ENCODE data around the gene NBEA. TPM values are rescaled to one million over a fixed set of nuclear protein-coding genes. Genes with fewer than 3 reads are reported as not detected.

The NBEA gene
- total RNA-seq, 1 experiment from 2014 or later, result 3.3 TPM

DNA sequence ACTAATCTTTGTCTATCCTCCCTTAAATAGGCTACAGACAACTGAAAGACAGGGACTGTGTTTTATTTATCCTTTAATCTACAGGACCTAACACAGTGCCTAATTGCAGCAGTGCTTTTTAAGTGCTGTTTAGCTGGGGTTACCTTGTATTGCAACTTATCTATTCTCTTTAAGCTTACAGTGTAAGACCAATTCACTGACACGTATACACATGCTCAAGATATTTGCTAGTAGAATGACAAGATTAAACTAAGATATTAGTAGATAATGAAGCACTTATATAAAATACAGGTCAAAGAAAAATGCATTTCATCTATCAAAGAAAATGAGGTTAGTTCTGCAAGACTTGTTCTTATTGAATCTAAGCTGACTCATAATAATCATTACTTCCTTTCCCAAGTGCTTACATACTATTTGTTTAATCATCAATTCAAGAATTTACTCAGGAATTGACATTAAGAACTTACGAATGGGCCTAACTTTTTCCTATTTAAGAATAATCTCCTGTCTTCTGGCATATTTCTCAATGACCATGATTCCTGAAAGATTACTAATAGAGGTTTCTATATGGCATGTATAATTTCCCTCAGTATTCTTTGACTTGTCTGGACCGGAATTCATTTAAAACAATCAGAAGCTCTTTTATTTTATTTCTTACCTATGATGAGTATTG, 610.2 kb downstream of the NBEA start:
- POLR2A ChIA-PET, result interaction anchor here (0.5 to 0.7 kb wide), 2 partner anchors 173 to 606 kb away, joined by 3 read pairs; no protein-coding TSS in a partner anchor
- no peak for DNase-seq (ENCODE audit: unreplicated experiment)
- Mint-ChIP-seq H3K36me3 (ENCODE audit: insufficient read depth, unreplicated experiment) (no peaks in the 10 kb centered on the region), H3K27ac (ENCODE audit: low read depth, unreplicated experiment) (no peak overlapping the region), H3K9me3 (ENCODE audit: unreplicated experiment) (no peaks in the 10 kb centered on the region), H3K27me3 (ENCODE audit: insufficient read depth, unreplicated experiment) (no peaks in the 10 kb centered on the region), H3K4me3 (ENCODE audit: unreplicated experiment) (no peak overlapping the region), H3K4me1 (ENCODE audit: insufficient read depth, unreplicated experiment) (no peaks in the 10 kb centered on the region)
- BruUV-seq (replicated peaks), result no TSS peak
- intact Hi-C loops (cut with micrococcal nuclease), result no loop called here
- CTCF ChIA-PET, result no interaction called here
- TF ChIP-seq, protein P1, sequence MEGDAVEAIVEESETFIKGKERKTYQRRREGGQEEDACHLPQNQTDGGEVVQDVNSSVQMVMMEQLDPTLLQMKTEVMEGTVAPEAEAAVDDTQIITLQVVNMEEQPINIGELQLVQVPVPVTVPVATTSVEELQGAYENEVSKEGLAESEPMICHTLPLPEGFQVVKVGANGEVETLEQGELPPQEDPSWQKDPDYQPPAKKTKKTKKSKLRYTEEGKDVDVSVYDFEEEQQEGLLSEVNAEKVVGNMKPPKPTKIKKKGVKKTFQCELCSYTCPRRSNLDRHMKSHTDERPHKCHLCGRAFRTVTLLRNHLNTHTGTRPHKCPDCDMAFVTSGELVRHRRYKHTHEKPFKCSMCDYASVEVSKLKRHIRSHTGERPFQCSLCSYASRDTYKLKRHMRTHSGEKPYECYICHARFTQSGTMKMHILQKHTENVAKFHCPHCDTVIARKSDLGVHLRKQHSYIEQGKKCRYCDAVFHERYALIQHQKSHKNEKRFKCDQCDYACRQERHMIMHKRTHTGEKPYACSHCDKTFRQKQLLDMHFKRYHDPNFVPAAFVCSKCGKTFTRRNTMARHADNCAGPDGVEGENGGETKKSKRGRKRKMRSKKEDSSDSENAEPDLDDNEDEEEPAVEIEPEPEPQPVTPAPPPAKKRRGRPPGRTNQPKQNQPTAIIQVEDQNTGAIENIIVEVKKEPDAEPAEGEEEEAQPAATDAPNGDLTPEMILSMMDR (IDR thresholded peaks at IDR 0.05; ENCODE audit: unreplicated experiment), result no peak

DNA sequence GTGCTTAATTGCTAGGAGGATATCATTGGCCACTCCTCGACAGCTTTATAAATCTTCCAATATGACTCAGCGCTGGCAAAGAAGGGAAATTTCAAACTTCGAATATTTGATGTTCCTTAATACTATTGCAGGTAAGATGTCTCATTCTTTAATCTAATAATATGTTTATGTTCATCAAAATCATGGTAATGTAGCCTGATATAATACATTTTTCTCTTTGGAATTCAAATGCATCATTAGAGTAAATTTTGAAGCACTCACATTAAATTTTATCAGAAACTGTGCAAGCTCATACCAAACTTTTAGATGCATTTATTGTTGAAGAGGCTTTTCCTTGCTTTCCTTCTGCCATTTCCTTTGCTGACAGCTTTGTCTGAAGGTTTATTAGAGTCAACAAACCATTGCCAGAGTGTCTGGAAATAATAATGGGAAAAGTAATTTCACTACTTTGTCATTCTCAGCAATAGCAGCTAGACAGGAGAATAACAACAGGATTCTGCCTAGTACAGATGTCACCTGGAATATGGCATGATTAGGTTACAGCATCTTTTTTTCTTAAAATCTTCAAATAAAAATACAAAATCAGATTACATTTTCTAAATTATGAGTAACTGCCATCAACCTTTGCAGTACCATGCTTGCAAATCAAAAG, 613.0 kb downstream of the NBEA start:
- Mint-ChIP-seq H3K27me3 (ENCODE audit: insufficient read depth, unreplicated experiment) (no peaks in the 10 kb centered on the region), H3K4me1 (ENCODE audit: insufficient read depth, unreplicated experiment) (no peaks in the 10 kb centered on the region), H3K9me3 (ENCODE audit: unreplicated experiment) (no peaks in the 10 kb centered on the region), H3K36me3 (ENCODE audit: insufficient read depth, unreplicated experiment) (no peaks in the 10 kb centered on the region), H3K27ac (ENCODE audit: low read depth, unreplicated experiment) (no peak overlapping the region), H3K4me3 (ENCODE audit: unreplicated experiment) (no peak overlapping the region)
- POLR2A ChIA-PET, result no interaction called here
- CTCF ChIA-PET, result interaction anchor here (0.6 to 1.2 kb wide), 2 partner anchors 9 to 23 kb away, joined by 3 read pairs; no protein-coding TSS in a partner anchor
- DNase-seq (ENCODE audit: unreplicated experiment), result no peak
- intact Hi-C loops (cut with micrococcal nuclease), result no loop called here
- TF ChIP-seq, protein P1 (IDR thresholded peaks at IDR 0.05; ENCODE audit: unreplicated experiment), result no peak
- BruUV-seq (replicated peaks), result no TSS peak

DNA sequence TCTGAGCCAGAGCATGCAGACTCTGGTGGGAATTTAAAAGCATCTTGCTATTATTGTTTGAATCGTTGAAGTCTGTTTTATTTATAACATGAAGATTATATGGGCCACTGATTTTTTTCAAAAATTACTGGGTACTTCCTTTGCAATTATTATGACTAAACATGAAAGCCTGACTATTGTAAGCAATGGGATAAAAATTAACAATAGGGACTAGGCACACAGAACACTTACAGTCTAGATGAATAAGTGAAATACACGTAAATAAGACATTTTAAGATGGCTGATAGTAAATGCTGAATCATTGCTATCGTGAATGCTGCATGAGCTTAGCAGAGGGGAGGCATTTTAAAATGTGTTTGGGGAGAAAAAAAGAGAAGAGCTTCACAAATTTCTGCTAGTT, 615.4 kb downstream of the NBEA start:
- Mint-ChIP-seq H3K27me3 (ENCODE audit: insufficient read depth, unreplicated experiment) (no peaks in the 10 kb centered on the region), H3K27ac (ENCODE audit: low read depth, unreplicated experiment) (no peak overlapping the region), H3K36me3 (ENCODE audit: insufficient read depth, unreplicated experiment) (no peaks in the 10 kb centered on the region), H3K9me3 (ENCODE audit: unreplicated experiment) (no peaks in the 10 kb centered on the region), H3K4me1 (ENCODE audit: insufficient read depth, unreplicated experiment) (no peaks in the 10 kb centered on the region), H3K4me3 (ENCODE audit: unreplicated experiment) (no peak overlapping the region)
- no TSS peak for BruUV-seq (replicated peaks)
- CTCF ChIA-PET, result no interaction called here
- TF ChIP-seq, protein P1 (IDR thresholded peaks at IDR 0.05; ENCODE audit: unreplicated experiment), result no peak
- POLR2A ChIA-PET, result no interaction called here
- DNase-seq (ENCODE audit: unreplicated experiment), result no peak
- intact Hi-C loops (cut with micrococcal nuclease), result no loop called here

DNA sequence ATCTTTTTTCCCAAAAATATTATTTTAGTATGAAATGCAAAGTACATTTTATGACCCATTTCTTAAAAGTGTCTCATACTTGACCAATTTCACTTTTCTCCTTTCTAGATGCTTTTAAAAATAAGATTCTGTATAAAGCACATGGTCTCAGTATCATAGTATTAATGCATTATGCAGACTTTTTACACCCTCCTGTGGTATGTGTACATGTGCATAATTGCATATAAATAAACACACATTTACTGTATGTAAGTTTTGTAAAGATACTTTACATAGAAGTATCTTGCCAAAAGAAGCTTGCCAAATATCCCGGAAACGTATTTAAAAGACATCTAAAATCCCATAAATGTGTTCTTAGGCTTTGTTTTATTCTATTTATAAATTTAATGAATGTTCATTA, 619.5 kb downstream of the NBEA start:
- no peaks in the 10 kb centered on the region for H3K36me3 Mint-ChIP-seq (ENCODE audit: insufficient read depth, unreplicated experiment)
- CTCF ChIA-PET, result no interaction called here
- H3K4me3 Mint-ChIP-seq (ENCODE audit: unreplicated experiment), result no peak overlapping the region
- intact Hi-C loops (cut with micrococcal nuclease), result no loop called here
- no peaks in the 10 kb centered on the region for H3K9me3 Mint-ChIP-seq (ENCODE audit: unreplicated experiment)
- no peak for DNase-seq (ENCODE audit: unreplicated experiment)
- H3K4me1 Mint-ChIP-seq (ENCODE audit: insufficient read depth, unreplicated experiment), result no peaks in the 10 kb centered on the region
- POLR2A ChIA-PET, result no interaction called here
- no peak overlapping the region for H3K27ac Mint-ChIP-seq (ENCODE audit: low read depth, unreplicated experiment)
- TF ChIP-seq, protein P1 (IDR thresholded peaks at IDR 0.05; ENCODE audit: unreplicated experiment), result no peak
- no TSS peak for BruUV-seq (replicated peaks)
- H3K27me3 Mint-ChIP-seq (ENCODE audit: insufficient read depth, unreplicated experiment), result no peaks in the 10 kb centered on the region

Data from MCF 10A (cell line).